HepG2 (cell line): ENCODE measurements around the gene IFIT3.

Source experiments
- CTCF ChIP-seq: sonication (generic); formaldehyde crosslinking; IDR thresholded peaks from 2 replicates; pipeline ENCODE4 v1.5.0; 2020; ENCODE audit warnings: mild to moderate bottlenecking, missing genetic modification reagents, moderate library complexity
- FUBP1 ChIP-seq: sonication (generic); formaldehyde crosslinking; IDR thresholded peaks from 2 replicates; pipeline ENCODE4 v1.5.1; 2020; ENCODE audit warnings: missing genetic modification reagents, mild to moderate bottlenecking, borderline replicate concordance
- GABPB1 ChIP-seq: IDR thresholded peaks from 2 replicates; pipeline ENCODE4 v1.6.1; 2016; ENCODE audit warnings: mild to moderate bottlenecking, missing genetic modification reagents, moderate library complexity, missing compliant biosample characterization
- NR2F6 ChIP-seq, 2 experiments: IDR thresholded peaks; 2 replicates each; pipeline ENCODE4 v1.6.1; 2016; ENCODE audit warnings: antibody characterized with exemption in 1 of 2, mild to moderate bottlenecking in 1 of 2
- POLR2A ChIP-seq, 2 experiments: IDR thresholded peaks; 2 replicates each; pipeline ENCODE4 v1.6.1; 2011; ENCODE audit warnings: low read depth in 2 of 2, low read length in 2 of 2, mild to moderate bottlenecking in 1 of 2, moderate library complexity in 1 of 2; ENCODE audit not compliant: insufficient read depth in 1 of 2
- SRSF9 ChIP-seq: fragments of 200-400 bp; formaldehyde crosslinking; IDR thresholded peaks from 2 replicates; pipeline ENCODE4 v1.6.1; 2018; ENCODE audit warnings: borderline replicate concordance, mild to moderate bottlenecking, low read depth, low read length; ENCODE audit not compliant: insufficient read depth, poor library complexity, severe bottlenecking
- YY1 ChIP-seq: IDR thresholded peaks from 2 replicates; pipeline ENCODE4 v1.6.1; 2011; ENCODE audit warnings: low read length, low read depth, moderate library complexity, mild to moderate bottlenecking; ENCODE audit not compliant: insufficient read depth, insufficient replicate concordance
- ZBTB7A ChIP-seq: sonication (generic); formaldehyde crosslinking; IDR thresholded peaks from 2 replicates; pipeline ENCODE4 v1.8.0; 2022; ENCODE audit warnings: mild to moderate bottlenecking, missing genetic modification reagents
- ZNF230 ChIP-seq: sonication (generic); formaldehyde crosslinking; IDR thresholded peaks from 2 replicates; pipeline ENCODE4 v1.4.0; 2020; ENCODE audit warnings: mild to moderate bottlenecking, missing genetic modification reagents
- ZNF274 ChIP-seq: sonication (generic); formaldehyde crosslinking; IDR thresholded peaks from 2 replicates; pipeline ENCODE4 v1.5.1; 2020; ENCODE audit warnings: mild to moderate bottlenecking, missing genetic modification reagents

DNA sequence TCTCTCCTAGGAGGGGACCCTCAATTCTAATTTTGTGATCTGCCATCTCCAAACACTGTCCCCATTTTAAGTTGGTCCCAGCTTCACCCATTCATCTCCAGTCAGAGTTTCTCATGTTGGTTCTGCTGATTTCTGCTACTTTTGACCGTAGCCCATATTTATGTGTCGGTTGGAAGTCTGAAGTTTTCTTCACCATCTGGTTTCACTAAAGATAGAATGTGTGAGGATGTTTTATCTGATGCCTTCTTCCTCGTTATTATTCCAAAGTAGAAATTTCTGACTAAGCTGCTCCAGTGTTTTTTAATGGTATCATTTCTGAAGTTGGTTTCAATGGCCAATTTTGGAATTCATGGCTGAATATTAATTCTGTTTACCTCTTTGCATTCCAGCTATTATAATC, 47.3 kb upstream of the IFIT3 start:
- TF ChIP-seq ZBTB7A (no peak), FUBP1 (CRISPR knock-in tag) (no peak), SRSF9 (no peak), GABPB1 (no peak), CTCF (CRISPR knock-in tag) (no peak), ZNF230 (CRISPR knock-in tag) (no peak), NR2F6 (IDR thresholded peaks at IDR 0.05) (no peak), NR2F6 (CRISPR knock-in tag; IDR thresholded peaks at IDR 0.05) (no peak), YY1 (no peak), ZNF274 (CRISPR knock-in tag) (no peak), POLR2A (IDR thresholded peaks at IDR 0.05; ENCODE audit: insufficient read depth in 1 of 2, low read depth in 2 of 2, low read length in 2 of 2) (no peak)
